OCI-LY7 (cell line): Measurements from ENCODE around the gene PLEKHS1.
"Not testable (repeated sequence)": the region's sequence is repeated elsewhere in the genome, so short reads cannot be mapped to it uniquely, and the experiment has no call there.

Experiments used
- CTCF ChIP-seq: fragments of 200-600 bp; sonication (generic); conservative IDR thresholded peaks from 2 replicates; pipeline ENCODE4 v1.5.1; 2014; ENCODE audit warnings: mild to moderate bottlenecking, antibody characterized with exemption, low read length, moderate library complexity, mixed read lengths
- EZH2phosphoT487 ChIP-seq: fragments of 200-600 bp; sonication (generic); IDR thresholded peaks from 2 replicates; pipeline ENCODE4 v1.6.1; 2018; ENCODE audit warnings: low read depth, borderline replicate concordance, mild to moderate bottlenecking, mixed run types, antibody characterized with exemption, low read length, moderate library complexity, mixed read lengths

GRCh38 chr10:113828567-113828966 lies 77.1 kb downstream of the PLEKHS1 start:
- not testable (repeated sequence) for TF ChIP-seq CTCF, EZH2phosphoT487
